GM06990 (cell line): ENCODE measurements around the gene SEC24B.
A peak's percentile ranks its signal among the peaks of the same experiment; 100 is the strongest.

ENCODE experiments used
- DNase-seq: peaks from one replicate; pipeline ENCODE4 v3.0.0-alpha.2; 2011; ENCODE audit not compliant: insufficient read length; ENCODE audit errors: extremely low read depth
- H3K27me3 ChIP-seq: replicated peaks from 2 replicates; pipeline ENCODE4 v1.6.0; 2011; ENCODE audit warnings: low read length; ENCODE audit not compliant: control insufficient read depth, insufficient read depth
- H3K36me3 ChIP-seq: 2 replicates; pipeline ENCODE4 v1.5.1; 2011; ENCODE audit warnings: low read length; ENCODE audit not compliant: control insufficient read depth, insufficient read depth
- H3K4me3 ChIP-seq: replicated peaks from 2 replicates; pipeline ENCODE4 v1.5.1; 2011; ENCODE audit warnings: low read depth, mild to moderate bottlenecking, control low read depth, low read length
- CTCF ChIP-seq: IDR thresholded peaks from 2 replicates; pipeline ENCODE4 v1.5.1; 2011; ENCODE audit warnings: low read length, control low read depth, mild to moderate bottlenecking, inconsistent platforms; ENCODE audit not compliant: insufficient read depth, poor library complexity, severe bottlenecking

SEC24B gene

GRCh38 chr4:109432696-109433095 is 919 bp upstream of the SEC24B start:
- no peaks in the 10 kb centered on the region for H3K27me3 ChIP-seq
- TF ChIP-seq CTCF = no peak
- no peak for DNase-seq
- peak overlapping the region; percentile 92 for H3K4me3 ChIP-seq
- H3K36me3 ChIP-seq = no peaks in the 10 kb centered on the region

GRCh38 chr4:109434007-109434971 is 674 bp downstream of the SEC24B start:
- peak overlapping the region; percentile 92 for H3K4me3 ChIP-seq
- TF ChIP-seq CTCF = no peak
- DNase-seq = peak; percentile 43
- H3K36me3 ChIP-seq = no peaks in the 10 kb centered on the region
- no peaks in the 10 kb centered on the region for H3K27me3 ChIP-seq

- no peaks in the 10 kb centered on the region for H3K36me3 ChIP-seq
- no peak for TF ChIP-seq CTCF
- no peak overlapping the region; the same call in 1 of the 2 replicates for H3K4me3 ChIP-seq
- no peak for DNase-seq
- no peaks in the 10 kb centered on the region for H3K27me3 ChIP-seq
Observed at GRCh38 chr4:109435635-109436034, 2.0 kb downstream of the SEC24B start.

GRCh38 chr4:109436504-109436903 is 2.9 kb downstream of the SEC24B start:
- H3K4me3 ChIP-seq = no peak overlapping the region
- no peaks in the 10 kb centered on the region for H3K27me3 ChIP-seq
- no peaks in the 10 kb centered on the region for H3K36me3 ChIP-seq
- no peak for DNase-seq
- no peak for TF ChIP-seq CTCF

- Histone ChIP-seq H3K36me3 (no peaks in the 10 kb centered on the region), H3K27me3 (no peaks in the 10 kb centered on the region), H3K4me3 (no peak overlapping the region)
- no peak for TF ChIP-seq CTCF
- DNase-seq = no peak
Observed at GRCh38 chr4:109440948-109441347, 7.3 kb downstream of the SEC24B start.
